Transverse colon (tissue), 3 donors: ENCODE data around the gene DNAJB6.

Source experiments
- POLR2A ChIP-seq: fragments of 450-650 bp; IDR thresholded peaks from one replicate; pipeline ENCODE4 v1.6.1; 2016; ENCODE audit warnings: antibody characterized with exemption, mild to moderate bottlenecking, moderate library complexity
- TF ChIP-seq, protein P1 (sequence below), 5 experiments: fragments of 200-600 bp in 3 of 5; fragments of 450-650 bp in 2 of 5; sonication (generic) in 3 of 5; IDR thresholded peaks; 1 replicate in 2 of 5; 2 replicates in 3 of 5; pipeline ENCODE4 v1.5.1; 2016 to 2017; ENCODE audit warnings: antibody characterized with exemption in 5 of 5, inconsistent platforms in 3 of 5, mild to moderate bottlenecking in 2 of 5, moderate library complexity in 1 of 5

DNA sequence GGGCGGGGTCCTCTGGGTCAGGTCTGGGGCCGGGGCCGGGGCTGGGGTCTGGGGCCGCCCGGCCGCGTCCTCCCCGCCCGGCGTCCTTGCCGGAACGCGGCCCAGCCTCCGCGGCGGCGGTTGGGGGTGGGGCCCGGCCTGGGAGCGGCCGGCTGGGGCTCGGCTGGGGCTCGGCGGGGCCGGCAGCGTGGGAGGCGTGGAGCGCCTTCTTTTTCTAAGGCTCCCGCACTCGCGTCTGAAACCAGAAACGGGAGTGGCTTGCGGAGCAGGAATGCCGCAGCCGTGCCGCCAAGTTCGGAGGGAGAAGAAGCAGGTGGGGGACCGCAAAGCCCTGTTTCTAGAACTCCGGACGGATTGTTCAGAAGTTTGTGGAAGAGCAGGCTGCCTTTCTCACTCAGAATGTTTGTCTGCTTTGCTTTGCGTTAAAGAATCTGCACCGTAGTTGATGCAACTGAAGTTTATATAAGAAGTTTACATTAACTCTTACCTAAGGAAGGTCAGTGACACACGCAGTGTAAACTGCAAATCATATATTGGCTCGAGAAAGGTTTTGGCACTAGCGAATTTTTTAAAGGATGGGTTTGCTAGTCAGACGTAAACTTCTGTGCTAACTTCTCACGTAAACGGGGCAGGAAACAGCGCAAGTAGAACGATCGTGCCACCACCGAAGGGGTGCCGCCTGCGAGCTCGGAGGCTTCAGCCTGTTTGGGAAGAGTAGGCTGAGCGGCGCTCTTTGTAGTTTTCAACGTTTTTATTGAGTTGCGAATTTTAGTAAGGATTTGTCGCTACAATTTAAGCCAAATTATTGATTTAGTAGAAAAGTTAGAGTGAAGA, 729 bp downstream of the DNAJB6 start:
- no peak for TF ChIP-seq POLR2A
- TF ChIP-seq, protein P1, sequence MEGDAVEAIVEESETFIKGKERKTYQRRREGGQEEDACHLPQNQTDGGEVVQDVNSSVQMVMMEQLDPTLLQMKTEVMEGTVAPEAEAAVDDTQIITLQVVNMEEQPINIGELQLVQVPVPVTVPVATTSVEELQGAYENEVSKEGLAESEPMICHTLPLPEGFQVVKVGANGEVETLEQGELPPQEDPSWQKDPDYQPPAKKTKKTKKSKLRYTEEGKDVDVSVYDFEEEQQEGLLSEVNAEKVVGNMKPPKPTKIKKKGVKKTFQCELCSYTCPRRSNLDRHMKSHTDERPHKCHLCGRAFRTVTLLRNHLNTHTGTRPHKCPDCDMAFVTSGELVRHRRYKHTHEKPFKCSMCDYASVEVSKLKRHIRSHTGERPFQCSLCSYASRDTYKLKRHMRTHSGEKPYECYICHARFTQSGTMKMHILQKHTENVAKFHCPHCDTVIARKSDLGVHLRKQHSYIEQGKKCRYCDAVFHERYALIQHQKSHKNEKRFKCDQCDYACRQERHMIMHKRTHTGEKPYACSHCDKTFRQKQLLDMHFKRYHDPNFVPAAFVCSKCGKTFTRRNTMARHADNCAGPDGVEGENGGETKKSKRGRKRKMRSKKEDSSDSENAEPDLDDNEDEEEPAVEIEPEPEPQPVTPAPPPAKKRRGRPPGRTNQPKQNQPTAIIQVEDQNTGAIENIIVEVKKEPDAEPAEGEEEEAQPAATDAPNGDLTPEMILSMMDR (IDR thresholded peaks at IDR 0.05), result no peak
